GM19023 (cell line): ENCODE results near the gene ATP5MC2.
"Not testable (repeated sequence)": the region's sequence is repeated elsewhere in the genome, so short reads cannot be mapped to it uniquely, and the experiment has no call there.

Experiments
- ATAC-seq: cut with Tn5 transposase; IDR thresholded peaks from one replicate; pipeline ENCODE4 v1.9.1; 2021; ENCODE audit warnings: mild to moderate bottlenecking, moderate library complexity; ENCODE audit not compliant: unreplicated experiment

ATP5MC2 gene

GRCh38 chr12:53695152-53696145, 19.6 kb upstream of the ATP5MC2 start:
- ATAC-seq: no peak

DNA sequence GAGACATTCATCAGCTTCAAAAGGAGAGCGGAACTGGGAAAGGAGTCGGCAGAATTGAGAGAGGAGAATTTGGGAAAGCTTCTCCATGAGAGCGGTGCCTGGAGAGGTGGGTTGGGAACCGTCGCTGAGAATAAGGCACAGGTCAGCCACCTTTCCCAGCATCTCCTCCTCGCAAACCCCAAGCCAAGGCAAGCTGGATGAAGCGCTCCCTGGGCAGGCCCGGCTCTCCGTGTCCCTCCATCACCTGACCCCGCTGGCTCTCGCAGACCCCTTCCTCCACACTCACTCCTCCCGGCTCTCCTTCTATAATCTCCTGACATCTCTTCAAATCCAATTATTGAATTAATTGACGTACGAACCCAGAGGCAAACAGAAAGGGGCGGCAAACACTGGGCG, 18.9 kb upstream of the ATP5MC2 start:
- no peak for ATAC-seq

- no peak for ATAC-seq
Measured at GRCh38 chr12:53688134-53688533, 12.3 kb upstream of the ATP5MC2 start.

- ATAC-seq: no peak
Measured at GRCh38 chr12:53686436-53686835, 10.6 kb upstream of the ATP5MC2 start.

DNA sequence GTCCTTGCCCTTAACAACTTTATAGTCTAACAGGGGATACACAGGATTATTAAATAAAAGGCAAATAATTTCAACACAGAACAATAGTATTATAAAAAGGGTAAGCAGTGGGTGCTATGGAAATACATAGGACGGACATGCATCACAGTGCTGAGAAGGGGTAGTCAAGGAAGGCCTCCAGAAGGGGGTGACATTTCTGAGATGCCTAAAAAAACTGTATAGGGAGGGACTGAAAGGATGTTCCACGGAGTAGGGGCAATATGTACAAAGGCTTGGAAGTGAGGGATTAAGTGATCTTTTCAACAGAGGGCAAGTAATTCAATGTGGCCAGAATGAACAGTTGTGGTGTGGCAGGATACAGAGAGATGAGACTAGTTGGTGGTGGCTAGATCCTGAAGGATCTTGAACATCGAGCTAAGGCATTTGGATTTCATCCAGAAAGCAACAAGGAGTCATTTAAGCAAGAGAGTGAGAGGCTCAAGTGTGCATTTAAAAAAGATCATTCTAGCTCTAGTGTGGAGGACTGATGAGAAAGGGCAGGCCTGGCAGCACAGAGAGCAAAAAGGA, 8.9 kb upstream of the ATP5MC2 start:
- ATAC-seq: no peak

- ATAC-seq: no peak
Measured at GRCh38 chr12:53683983-53684382, 8.1 kb upstream of the ATP5MC2 start.

- no peak for ATAC-seq
Measured at GRCh38 chr12:53683494-53683893, 7.6 kb upstream of the ATP5MC2 start.

GRCh38 chr12:53680061-53680460, 4.2 kb upstream of the ATP5MC2 start:
- not testable (repeated sequence) for ATAC-seq

DNA sequence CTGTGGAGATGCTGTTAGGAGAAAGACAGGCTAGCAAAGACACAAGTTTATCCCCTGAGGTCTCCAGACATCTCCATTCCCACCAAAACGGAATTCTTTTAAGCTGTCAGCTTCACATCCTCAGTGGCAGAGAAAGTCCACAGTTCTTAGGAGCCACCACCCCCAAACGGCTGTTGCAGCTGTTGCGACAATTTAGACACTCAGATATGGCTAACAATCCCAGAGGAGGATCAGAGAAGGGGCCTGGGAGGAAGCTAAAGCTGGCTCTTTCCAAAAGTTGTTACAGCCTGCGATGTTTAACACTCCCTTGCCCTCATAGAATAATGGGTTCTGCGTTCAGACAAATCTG, 1.9 kb upstream of the ATP5MC2 start:
- ATAC-seq: no peak

- ATAC-seq: no peak
Measured at GRCh38 chr12:53677016-53677799, 1.3 kb upstream of the ATP5MC2 start.

- ATAC-seq: no peak
Measured at GRCh38 chr12:53676656-53677015, 753 bp upstream of the ATP5MC2 start.

GRCh38 chr12:53674977-53675700, 744 bp downstream of the ATP5MC2 start:
- no peak for ATAC-seq

- ATAC-seq: no peak
Measured at GRCh38 chr12:53670971-53671370, 4.9 kb downstream of the ATP5MC2 start.

DNA sequence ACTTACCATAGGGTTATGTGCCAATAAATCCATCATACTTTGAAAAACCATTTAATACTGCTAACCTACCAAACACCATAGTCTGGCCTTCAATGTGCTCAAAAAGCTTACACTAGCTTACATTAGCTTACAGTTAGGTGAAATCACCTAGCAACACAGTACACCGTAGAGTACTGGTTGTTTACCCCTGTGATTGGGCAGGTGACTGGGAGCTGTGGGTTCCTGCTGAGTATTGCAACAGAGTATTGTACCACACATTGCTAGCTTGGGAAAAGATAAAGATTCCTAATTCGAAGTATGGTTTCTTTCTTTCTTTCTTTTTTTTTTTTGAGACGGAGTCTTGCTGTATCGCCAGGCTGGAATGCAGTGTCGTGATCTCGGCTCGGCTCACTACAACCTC, 5.6 kb downstream of the ATP5MC2 start:
- ATAC-seq: no peak

DNA sequence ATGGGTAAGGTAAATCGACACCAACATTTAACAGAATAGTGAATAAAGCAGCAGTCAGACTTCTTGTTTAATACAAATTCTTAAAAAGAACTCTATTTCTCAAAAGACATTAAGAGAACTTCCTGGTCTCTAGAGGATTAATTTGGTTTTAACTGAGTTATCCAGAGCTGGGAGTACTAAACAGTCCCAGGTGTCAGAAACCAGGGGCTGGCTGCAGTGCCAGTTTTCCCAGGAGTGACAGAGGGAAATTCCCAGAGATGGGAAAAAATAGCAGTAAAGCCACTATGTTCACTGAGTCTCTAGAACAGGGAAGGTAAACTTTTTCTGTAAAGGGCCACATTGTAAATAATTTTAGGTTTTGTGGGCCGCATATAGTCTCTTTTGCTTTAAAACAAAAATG, 8.8 kb downstream of the ATP5MC2 start:
- no peak for ATAC-seq

DNA sequence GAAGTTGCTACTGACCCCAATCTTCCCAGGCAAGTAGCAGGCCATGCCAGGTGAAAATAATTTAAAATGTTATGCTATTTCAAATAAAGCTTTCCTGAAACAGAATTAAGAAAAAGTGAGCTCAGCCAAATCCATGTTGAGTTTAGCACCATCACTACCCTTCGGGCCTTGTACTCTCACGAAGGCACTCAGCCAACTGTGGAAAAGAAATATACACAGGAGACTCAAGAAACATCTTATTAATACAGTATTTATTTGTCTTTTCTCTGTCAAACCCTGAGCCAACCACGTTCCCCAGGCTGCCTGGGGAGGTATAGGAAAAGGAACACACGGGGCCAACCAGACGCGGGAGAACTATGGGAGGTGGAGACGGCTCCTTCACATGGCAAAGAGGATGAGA, 10.9 kb downstream of the ATP5MC2 start:
- ATAC-seq: no peak

DNA sequence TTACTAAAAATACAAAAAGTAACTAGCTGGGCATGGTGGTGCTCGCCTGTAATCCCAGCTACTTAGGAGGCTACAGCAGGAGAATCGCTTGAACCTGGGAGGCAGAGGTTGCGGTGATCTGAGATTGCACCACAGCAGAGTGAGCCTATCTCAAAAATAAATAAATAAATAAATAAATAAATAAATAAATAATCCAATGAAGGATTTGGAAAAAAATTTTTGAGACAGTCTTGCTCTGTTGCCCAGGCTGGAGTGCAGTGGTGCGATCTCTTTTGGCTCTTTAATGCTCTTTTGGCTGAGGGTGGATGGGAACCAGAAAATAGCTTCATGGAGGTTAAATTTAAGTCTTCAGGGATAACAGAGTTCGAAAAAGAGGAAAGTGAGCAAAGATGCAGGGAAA, 11.7 kb downstream of the ATP5MC2 start:
- no peak for ATAC-seq

DNA sequence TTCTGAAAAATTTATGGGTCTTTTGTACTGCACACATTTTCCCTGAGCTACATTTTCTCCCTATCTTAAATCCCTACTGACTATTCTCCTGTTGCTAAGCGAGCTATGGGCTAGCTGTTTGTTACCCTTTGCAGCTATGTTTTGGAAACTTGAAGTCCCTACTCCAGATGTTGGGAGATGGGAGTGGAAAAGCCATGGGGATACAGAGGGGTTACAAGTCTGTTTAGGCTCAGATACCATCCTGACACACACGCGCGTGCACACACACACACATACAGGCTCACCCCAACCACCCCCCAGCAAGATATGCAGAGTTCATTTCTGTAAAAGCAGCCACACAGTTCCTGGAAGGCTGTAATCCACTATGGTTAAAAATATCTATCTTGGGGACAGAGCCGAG, 15.8 kb downstream of the ATP5MC2 start:
- no peak for ATAC-seq

DNA sequence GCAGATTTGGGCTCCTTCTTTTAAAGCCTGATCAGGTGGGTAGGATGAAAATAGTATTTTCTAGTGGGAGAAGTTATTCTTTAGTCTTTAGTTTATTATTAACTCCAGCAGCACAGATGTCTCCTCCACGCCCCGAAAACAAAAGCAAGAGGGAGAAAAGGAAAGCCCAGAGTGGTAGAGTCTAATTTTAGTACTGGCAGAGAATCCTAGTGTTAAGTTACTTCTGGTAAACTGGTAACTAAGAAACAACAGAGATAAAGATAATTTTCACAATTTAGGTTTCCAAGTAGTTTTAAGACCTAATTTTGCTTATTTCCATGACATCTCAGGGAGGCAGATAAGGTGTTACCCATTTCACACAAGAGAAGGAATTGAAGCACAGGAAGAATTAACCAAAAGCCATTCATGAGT, 16.3 kb downstream of the ATP5MC2 start:
- ATAC-seq: no peak

DNA sequence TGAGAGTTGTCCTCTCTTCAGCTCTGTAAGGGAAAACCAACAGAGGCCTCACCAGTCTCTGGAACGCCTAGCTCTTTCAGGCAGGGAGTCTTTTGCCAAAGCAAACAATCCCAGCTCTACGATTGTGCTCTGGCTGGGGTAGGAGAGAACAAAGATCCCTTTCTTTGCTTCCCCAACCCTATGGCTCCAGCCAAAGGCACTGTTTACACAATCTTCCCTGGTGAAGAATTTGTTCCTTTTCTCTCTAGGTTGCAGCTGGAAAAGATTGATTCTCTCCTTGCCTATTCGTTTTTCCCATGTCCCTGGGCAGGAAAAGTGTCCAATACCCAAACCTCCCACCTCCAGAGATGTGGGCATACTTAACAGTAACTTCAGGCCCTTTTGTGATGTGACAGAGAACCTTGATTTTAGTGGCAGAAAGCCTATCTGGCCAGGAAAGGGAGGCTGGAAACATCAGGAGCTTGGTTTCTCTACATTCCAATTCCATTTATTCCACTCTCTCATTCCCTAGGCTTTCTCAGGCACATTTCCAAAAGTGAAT, 16.8 kb downstream of the ATP5MC2 start:
- ATAC-seq: no peak

DNA sequence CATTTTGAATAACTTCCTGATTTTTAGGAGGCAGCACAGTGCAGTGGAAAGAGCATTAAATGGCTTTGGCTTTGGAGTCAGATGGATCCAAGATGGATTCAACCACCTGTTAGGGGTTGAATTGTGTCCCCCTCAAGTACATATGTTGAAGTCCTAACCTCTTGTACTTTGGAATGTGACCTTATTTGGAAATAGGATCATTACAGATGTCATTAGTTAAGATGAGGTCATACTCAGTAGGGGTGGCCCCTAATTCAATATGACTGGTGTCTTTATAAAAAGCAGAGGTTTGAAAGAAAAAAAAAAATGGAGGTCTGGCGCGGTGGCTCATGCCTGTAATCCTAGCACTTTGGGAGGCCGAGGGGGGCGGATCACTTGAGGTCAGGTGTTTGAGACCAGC, 18.8 kb downstream of the ATP5MC2 start:
- no peak for ATAC-seq
